NCI-H128 (cell line): ENCODE data around the gene UTS2B.
"Not testable (repeated sequence)": the region's sequence is repeated elsewhere in the genome, so short reads cannot be mapped to it uniquely, and the experiment has no call there.

Experiments
- DNase-seq: peaks from one replicate; lab custom pipeline; 2025; ENCODE audit not compliant: unreplicated experiment; lab: John Stamatoyannopoulos, UW

UTS2B gene

DNA sequence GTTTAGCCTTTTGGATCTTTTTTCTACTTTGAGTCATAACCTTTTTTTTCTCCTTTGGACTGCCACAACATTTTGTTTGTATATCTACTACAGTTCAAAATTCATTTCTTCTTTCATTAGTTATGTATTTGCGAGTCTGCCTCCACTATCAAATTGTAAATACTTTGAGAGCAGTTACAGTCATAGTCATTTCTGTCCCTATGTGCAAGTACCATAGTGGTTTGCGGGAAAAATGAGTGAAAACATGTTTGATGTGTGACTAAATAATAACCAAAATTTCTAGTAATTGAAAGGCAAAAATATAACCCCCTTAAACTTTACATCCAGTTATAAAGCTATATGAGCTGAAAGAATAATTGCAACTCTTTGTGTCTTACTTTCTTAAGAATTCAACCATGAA, 46.9 kb downstream of the UTS2B start:
- no peak for DNase-seq

DNA sequence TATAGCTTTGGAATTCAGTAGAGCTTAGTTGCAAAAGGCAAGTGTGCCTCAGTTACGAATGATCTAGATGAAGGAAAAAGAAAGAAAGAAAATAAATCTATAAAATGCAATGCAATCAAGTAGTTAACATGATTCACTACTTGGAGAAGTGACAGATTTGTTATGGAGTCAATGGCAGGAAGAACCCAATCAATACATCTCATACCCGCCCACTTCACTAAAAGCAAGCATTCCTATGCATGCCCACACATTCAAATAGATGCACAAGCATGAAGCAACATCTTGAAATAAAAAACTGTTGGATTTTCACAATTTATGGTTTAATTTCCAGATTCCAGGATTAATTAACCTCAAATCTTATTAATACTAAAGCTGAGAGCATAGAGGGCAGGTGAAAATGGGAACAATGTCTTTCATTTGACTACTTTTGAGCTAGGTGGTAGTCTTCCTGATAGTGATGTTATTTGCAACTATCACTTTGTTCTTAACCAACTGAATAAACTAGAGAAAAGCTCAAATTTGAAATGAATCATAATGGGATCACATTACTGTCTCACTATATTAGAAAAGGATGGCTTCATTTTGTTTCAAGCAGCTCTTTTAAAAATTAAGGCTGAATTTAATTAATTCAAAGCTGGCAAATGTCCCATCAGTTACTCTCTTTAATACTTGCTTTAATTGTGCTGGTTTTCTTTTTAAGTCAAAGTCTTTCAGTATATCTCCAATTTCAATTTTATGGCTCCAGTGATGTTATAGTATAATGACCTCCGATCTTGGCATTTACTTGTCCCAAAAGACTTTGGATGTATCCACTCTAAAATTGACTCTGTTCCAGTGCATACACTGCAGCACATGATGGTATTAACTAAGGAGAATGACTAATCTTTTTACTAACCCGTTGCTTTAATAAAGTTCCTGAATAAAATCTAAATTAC, 47.8 kb downstream of the UTS2B start:
- DNase-seq = no peak

GRCh38 chr3:191280882-191281281, 49.4 kb downstream of the UTS2B start:
- DNase-seq = no peak

- no peak for DNase-seq
Observed at GRCh38 chr3:191280111-191280510, 50.2 kb downstream of the UTS2B start.

DNA sequence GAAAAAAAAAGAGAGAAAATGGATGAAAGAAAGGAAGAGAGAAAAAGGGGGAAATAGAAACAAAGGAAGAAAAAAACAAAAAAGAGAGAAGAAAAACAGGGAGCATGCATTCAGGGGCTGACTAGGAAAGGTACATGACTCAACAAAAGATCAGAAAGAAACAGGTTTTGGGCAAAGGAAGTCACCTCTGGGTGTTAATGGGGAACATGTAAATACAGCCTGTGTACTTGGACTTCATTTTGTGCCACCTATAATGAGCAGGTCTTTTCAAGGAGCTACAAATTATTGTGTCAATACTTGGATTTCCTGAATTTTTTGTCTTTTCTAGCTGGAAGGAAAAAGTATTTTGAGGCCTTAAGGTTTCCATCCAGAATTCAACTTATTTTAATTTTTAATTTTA, 54.6 kb downstream of the UTS2B start:
- no peak for DNase-seq

DNA sequence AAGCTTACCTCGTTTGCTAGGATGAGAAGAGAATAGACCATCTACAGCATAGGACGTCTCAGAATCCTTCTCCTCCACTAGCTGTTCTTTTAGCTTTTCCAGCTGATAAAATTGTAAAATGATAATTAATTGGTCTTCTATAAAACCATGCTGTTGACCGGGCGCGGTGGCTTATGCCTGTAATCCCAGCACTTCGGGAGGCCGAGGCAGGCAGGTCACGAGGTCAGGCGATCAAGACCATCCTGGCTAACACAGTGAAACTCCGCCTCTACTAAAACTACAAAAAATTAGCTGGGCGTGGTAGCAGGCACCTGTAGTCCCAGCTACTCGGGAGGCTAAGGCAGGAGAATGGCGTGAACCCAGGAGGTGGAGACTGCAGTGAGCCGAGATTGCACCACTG, 55.1 kb downstream of the UTS2B start:
- not testable (repeated sequence) for DNase-seq

GRCh38 chr3:191269289-191270085, 60.8 kb downstream of the UTS2B start:
- no peak for DNase-seq

DNA sequence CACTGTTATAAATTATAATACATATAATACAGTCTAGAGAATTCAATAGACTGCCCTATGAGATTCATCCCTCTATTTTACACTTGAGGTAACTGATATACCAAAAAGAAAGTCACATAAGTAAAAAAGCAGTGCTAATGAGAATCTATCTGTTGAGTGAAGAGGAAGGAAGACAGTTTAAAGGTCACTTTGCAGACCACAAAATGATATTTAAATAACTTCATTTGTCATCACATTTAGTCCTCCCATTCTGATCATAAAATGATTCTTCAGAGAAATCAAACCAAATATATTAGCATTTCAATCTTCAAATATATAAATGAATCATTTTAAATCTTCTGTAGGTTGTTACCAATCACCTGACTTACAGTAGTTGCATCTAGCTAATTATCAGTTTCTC, 61.6 kb downstream of the UTS2B start:
- no peak for DNase-seq

GRCh38 chr3:191263850-191264249, 66.5 kb downstream of the UTS2B start:
- DNase-seq = no peak

- DNase-seq = no peak
Observed at GRCh38 chr3:191263365-191263764, 67.0 kb downstream of the UTS2B start.

DNA sequence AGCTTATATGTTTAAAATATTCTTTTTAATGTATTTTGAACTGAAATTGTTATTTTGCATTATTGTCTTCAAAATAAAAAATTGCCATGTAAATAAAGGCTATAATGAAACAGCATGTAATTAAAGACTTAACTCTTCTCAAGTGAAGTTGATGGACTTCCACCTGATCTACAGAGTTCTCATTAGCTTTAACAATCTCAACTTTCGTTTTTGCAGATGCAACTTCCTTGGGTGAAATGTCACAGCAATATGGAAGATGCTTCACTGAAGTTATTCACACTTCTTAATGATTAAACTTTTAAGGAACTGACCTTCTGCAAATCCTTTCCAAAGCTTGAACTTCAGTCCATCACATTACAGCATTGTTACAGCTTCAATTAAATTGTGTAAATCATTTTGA, 67.7 kb downstream of the UTS2B start:
- no peak for DNase-seq

DNA sequence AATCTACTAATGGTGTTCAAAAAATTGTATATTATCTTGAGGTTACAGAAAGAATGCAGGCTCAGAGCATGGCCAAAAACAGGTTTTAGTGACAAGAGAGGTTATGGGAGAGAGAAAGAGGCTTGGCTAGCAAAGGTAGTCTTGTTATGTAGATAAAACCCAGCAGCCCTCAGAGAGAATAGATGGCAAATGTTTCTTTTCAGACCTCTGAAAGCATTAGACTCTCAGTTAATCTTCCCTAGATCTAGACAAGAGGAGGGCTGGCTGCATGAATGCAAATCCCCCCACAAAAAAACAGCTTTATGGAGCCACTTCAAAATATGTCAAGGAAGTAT, 69.1 kb downstream of the UTS2B start:
- DNase-seq = no peak

DNA sequence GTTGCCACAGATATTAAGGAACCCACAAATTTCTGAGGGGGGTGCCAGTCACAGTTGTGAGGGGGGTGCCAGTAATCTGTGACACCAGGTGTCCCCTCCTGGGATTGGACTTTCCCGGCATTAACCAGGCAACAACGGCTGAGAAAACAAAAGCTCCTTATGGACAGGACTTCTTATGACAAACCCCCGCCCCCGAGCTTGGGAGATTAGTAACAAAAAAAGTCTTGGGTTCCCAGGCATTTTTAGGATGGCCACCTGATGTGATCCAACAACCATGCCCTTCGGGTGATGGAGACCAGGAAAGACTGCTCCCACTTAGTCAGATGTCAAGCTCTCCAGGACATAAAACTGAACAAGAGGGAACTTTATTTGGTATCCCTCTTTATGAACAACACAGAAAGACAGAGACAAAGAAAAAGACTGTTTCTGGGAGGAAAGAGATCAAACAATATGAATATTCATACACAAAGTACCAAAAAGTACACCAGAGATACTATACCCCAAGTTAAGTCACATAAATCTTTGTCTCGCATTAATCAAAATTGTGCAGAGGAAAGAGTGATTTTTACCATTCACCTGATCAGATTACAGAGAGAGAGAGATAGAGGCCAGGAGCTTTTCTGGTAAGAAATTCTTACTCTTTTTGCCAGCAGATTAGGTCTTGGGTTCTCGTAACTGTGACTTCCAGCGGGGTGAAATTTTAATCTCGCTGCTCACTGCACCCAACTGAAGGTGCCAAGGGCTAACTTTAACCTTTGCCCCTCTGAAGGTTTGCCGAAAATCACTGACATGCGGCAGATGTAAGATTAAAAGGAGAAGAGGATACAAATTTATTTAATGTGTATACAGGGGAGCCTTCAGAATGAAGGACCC, 69.7 kb downstream of the UTS2B start:
- DNase-seq = no peak

GRCh38 chr3:191259486-191259885, 70.8 kb downstream of the UTS2B start:
- DNase-seq = no peak

- no peak for DNase-seq
Observed at GRCh38 chr3:191257286-191257685, 73.0 kb downstream of the UTS2B start.

GRCh38 chr3:191256405-191256804, 73.9 kb downstream of the UTS2B start:
- DNase-seq = no peak

- no peak for DNase-seq
Observed at GRCh38 chr3:191255156-191255555, 75.2 kb downstream of the UTS2B start.

DNA sequence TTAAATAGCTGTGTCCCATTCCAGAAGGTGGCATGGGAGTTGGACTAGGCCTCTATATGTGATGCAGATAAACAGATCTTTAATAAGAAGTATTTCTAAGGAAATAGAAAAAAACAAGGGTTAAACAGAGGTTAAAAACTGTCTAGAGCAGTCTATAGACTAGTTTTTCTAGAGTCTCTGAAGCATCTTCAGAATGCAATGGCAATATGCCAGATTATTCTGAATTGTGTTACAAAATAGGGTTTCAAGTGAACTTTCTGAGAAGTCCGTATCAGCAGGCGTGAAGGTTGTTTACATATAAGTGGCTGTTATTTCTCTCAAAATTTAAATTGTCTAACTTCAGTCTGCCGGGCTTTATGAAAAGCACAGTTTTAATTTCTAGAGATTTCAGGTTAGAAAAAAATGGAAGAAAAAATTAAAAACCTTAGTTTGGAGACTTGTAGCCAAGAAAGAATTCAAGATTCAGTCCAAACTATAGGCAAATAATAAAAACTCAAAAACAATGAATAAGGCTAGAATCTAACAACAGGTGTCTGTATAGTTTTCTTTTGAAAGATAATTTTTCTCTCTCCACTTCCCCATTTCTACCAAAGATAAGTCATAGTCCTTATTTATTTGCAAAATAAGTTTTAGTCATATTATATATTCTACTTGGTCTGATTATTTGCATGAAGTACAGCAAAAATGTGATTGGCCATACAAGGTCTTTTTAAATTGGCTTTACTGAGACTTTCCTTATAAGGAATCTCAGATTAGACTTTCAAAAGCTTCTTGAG, 76.0 kb downstream of the UTS2B start:
- no peak for DNase-seq

- no peak for DNase-seq
Observed at GRCh38 chr3:191253089-191253799, 77.1 kb downstream of the UTS2B start.

DNA sequence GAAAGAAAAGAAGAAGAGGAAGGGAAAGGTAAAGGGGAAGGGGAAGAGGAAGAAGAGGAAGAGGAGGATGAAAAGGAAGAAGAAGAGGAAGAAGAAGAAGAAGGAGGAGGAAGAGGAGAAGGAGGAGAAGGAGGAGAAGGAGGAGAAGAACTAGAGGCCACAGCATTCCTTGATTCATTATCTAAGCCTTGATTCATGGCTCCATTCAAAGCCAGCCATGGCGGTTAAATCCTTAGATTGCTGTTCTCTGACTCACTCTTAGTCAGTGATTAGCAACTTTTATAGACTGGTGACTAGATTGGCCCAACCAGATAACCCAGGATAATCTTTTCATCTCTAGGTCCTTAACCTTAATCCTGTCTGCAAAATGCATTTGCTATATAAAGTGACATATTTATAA, 83.7 kb downstream of the UTS2B start:
- DNase-seq = no peak
